Keratinocyte (primary cell): Measurements from ENCODE around the gene TM9SF3. TPM values are rescaled to one million over a fixed set of nuclear protein-coding genes. Genes with fewer than 3 reads are reported as not detected.

Experiments used
- DNase-seq: peaks from one replicate; pipeline ENCODE4 v3.0.0-alpha.2; 2011; ENCODE audit warnings: low read depth, missing footprints, low spot score
- FAIRE-seq: peaks from 2 replicates; lab custom pipeline; 2011; peaks lifted over from hg19 to GRCh38; lab: Jason Lieb, UNC
- H2AFZ ChIP-seq: 2 replicates; pipeline ENCODE4 v1.6.0; 2012; ENCODE audit warnings: low read length, control low read depth, inconsistent platforms; ENCODE audit not compliant: control insufficient read depth
- H3K27ac ChIP-seq: 2 replicates; pipeline ENCODE4 v1.5.1; 2011; ENCODE audit warnings: low read length; ENCODE audit not compliant: control insufficient read depth, insufficient read depth
- H3K27me3 ChIP-seq: 3 replicates; pipeline ENCODE4 v1.6.0; 2011; ENCODE audit warnings: low read length; ENCODE audit not compliant: control insufficient read depth, insufficient read depth; ENCODE audit errors: extremely low read depth
- H3K36me3 ChIP-seq, 2 experiments: 2 replicates in 1 of 2; 3 replicates in 1 of 2; pipeline ENCODE4 v1.5.1; 2011; ENCODE audit warnings: low read length in 2 of 2, mild to moderate bottlenecking in 1 of 2; ENCODE audit not compliant: control insufficient read depth in 2 of 2, insufficient read depth in 2 of 2; ENCODE audit errors: extremely low read depth in 1 of 2
- H3K4me1 ChIP-seq: 3 replicates; pipeline ENCODE4 v1.5.1; 2011; ENCODE audit warnings: low read length; ENCODE audit not compliant: control insufficient read depth, insufficient read depth; ENCODE audit errors: extremely low read depth
- H3K4me2 ChIP-seq: 3 replicates; pipeline ENCODE4 v1.6.0; 2011; ENCODE audit warnings: low read depth, low read length; ENCODE audit not compliant: control insufficient read depth, insufficient read depth; ENCODE audit errors: extremely low read depth
- H3K4me3 ChIP-seq, 3 experiments: fragments of 200-600 bp in 1 of 3; sonication (generic) in 1 of 3; 2 replicates in 2 of 3; 3 replicates in 1 of 3; pipeline ENCODE4 v1.5.1; 2011 to 2016; ENCODE audit warnings: low read length in 3 of 3, mild to moderate bottlenecking in 3 of 3, control low read depth in 2 of 3, inconsistent platforms in 1 of 3, low read depth in 1 of 3, mixed read lengths in 1 of 3, mixed run types in 1 of 3, moderate library complexity in 1 of 3; ENCODE audit not compliant: control insufficient read depth in 2 of 3, insufficient read depth in 2 of 3; ENCODE audit errors: extremely low read depth in 1 of 3
- H3K79me2 ChIP-seq: 2 replicates; pipeline ENCODE4 v1.6.0; 2012; ENCODE audit warnings: low read length; ENCODE audit not compliant: control insufficient read depth, insufficient read depth
- H3K9ac ChIP-seq: 3 replicates; pipeline ENCODE4 v1.6.0; 2011; ENCODE audit warnings: low read length; ENCODE audit not compliant: control insufficient read depth, insufficient read depth; ENCODE audit errors: extremely low read depth
- H3K9me1 ChIP-seq: 3 replicates; pipeline ENCODE4 v1.6.0; 2011; ENCODE audit warnings: low read length; ENCODE audit not compliant: control insufficient read depth, insufficient read depth; ENCODE audit errors: extremely low read depth
- H3K9me3 ChIP-seq: 2 replicates; pipeline ENCODE4 v1.5.1; 2012; ENCODE audit warnings: low read depth, low read length; ENCODE audit not compliant: control insufficient read depth
- H4K20me1 ChIP-seq: 3 replicates; pipeline ENCODE4 v1.6.0; 2011; ENCODE audit warnings: low read length; ENCODE audit not compliant: control insufficient read depth, insufficient read depth; ENCODE audit errors: extremely low read depth
- EZH2 ChIP-seq: IDR thresholded peaks from one replicate; pipeline ENCODE4 v1.6.1; 2012; ENCODE audit warnings: inconsistent platforms, mild to moderate bottlenecking, low read length, moderate library complexity
- dilution Hi-C: fragments of 300-500 bp; cut with MboI; formaldehyde crosslinking; loops from one replicate; pipeline ENCODE4 v1.7.0; 2020; ENCODE audit warnings: low sequenced_read_pairs; ENCODE audit not compliant: extremely low pct_ligation_motif_present
- polyA plus RNA-seq, 5 experiments: library from polyadenylated mRNA; depleted of rRNA in 3 of 5; stranded (reverse) in 3 of 5; stranded (forward) in 1 of 5; unstranded in 1 of 5; fragments of >200 nt; gene quantifications; 1 replicate in 1 of 5; 2 replicates in 3 of 5; 3 replicates in 1 of 5; pipeline versions ENCODE4 v1.2.1 to v1.2.3, GENCODE V29; 2011 to 2012; ENCODE audit warnings: missing spikeins in 2 of 5, low read depth in 1 of 5, low replicate concordance in 1 of 5
- TF ChIP-seq, protein P1 (sequence below), 3 experiments: IDR thresholded peaks in 1 of 3; conservative IDR thresholded peaks in 1 of 3; optimal IDR thresholded peaks in 1 of 3; 2 replicates in 2 of 3; 3 replicates in 1 of 3; pipeline versions ENCODE3 to v1.5.1; 2011; ENCODE audit warnings: low read length in 3 of 3, mild to moderate bottlenecking in 3 of 3, moderate library complexity in 2 of 3, control low read depth in 1 of 3, inconsistent platforms in 1 of 3; ENCODE audit not compliant: insufficient read depth in 2 of 3; ENCODE audit errors: extremely low read depth in 1 of 3

Gene TM9SF3
- polyA plus RNA-seq, 1 donor (not counting 4 experiments of a cell fraction or from before 2014, with no cell fraction given) = 90.0 TPM

DNA sequence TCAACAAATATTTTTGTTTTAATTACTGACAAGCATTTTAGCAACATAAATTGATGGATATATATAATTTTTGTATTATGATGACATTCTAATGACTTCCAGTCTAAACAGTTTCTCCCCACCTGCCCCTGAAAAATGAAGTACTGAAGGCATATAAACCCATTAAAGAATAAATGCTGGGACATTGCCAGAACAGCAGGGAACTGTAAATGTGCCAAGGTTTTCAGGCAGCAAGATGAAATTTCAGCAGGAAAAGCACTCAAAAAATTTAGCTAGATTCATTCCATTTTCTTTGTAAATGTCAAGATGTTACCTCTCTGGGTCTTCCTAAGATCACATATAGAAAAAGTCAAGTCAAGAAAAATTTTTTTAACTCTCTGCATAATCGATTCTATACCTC is 62.1 kb downstream of the TM9SF3 start:
- no peak for FAIRE-seq
- H3K36me3 ChIP-seq = peaks cover 16 to 18% of the 10 kb centered on the region in 2 experiments
- H3K4me1 ChIP-seq = no peaks in the 10 kb centered on the region
- no peaks in the 10 kb centered on the region for H4K20me1 ChIP-seq
- no peaks in the 10 kb centered on the region for H3K79me2 ChIP-seq
- H3K27ac ChIP-seq = no peak overlapping the region
- no peak overlapping the region for H2AFZ ChIP-seq
- dilution Hi-C loops = no loop called here
- no peak for TF ChIP-seq EZH2
- TF ChIP-seq, protein P1, sequence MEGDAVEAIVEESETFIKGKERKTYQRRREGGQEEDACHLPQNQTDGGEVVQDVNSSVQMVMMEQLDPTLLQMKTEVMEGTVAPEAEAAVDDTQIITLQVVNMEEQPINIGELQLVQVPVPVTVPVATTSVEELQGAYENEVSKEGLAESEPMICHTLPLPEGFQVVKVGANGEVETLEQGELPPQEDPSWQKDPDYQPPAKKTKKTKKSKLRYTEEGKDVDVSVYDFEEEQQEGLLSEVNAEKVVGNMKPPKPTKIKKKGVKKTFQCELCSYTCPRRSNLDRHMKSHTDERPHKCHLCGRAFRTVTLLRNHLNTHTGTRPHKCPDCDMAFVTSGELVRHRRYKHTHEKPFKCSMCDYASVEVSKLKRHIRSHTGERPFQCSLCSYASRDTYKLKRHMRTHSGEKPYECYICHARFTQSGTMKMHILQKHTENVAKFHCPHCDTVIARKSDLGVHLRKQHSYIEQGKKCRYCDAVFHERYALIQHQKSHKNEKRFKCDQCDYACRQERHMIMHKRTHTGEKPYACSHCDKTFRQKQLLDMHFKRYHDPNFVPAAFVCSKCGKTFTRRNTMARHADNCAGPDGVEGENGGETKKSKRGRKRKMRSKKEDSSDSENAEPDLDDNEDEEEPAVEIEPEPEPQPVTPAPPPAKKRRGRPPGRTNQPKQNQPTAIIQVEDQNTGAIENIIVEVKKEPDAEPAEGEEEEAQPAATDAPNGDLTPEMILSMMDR (optimal IDR thresholded peaks at IDR 0.05 in 1 of 3, IDR thresholded peaks at IDR 0.05 in 1 of 3, conservative IDR thresholded peaks at IDR 0.05 in 1 of 3; ENCODE audit: extremely low read depth in 1 of 3, insufficient read depth in 2 of 3, low read length in 3 of 3) = no peak
- no peak overlapping the region for H3K4me3 ChIP-seq
- H3K9ac ChIP-seq = no peak overlapping the region
- H3K27me3 ChIP-seq = no peaks in the 10 kb centered on the region
- no peak overlapping the region for H3K4me2 ChIP-seq
- H3K9me1 ChIP-seq = no peaks in the 10 kb centered on the region
- DNase-seq = no peak
- no peaks in the 10 kb centered on the region for H3K9me3 ChIP-seq

DNA sequence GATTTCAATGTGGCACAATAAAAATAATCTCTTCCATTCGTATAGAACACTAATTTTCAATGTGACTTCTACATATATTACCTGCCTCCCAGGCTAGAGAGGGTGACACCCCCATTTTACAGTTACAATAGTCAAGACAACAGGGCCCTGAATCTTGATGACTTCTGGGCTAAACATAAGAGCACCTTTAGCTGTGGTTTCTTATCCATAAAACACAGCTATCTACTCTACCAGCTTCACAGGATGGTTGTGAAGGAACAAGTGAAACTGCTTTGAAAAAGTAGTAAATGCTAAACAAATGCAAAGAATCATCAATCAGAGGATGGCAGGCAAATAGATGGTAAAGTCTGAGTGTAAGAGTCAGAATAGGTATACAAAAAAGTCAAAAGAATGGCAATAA is 69.5 kb downstream of the TM9SF3 start:
- Histone ChIP-seq H3K9ac (no peak overlapping the region), H3K36me3 (peaks cover 0 to 2% of the 10 kb centered on the region in 2 experiments), H3K27me3 (peaks cover 13% of the 10 kb centered on the region), H3K79me2 (no peaks in the 10 kb centered on the region), H3K27ac (no peak overlapping the region), H4K20me1 (no peaks in the 10 kb centered on the region), H2AFZ (no peak overlapping the region), H3K4me2 (no peak overlapping the region), H3K4me3 (no peak overlapping the region), H3K9me1 (no peaks in the 10 kb centered on the region), H3K4me1 (peaks cover 13% of the 10 kb centered on the region), H3K9me3 (no peaks in the 10 kb centered on the region)
- dilution Hi-C loops = no loop called here
- DNase-seq = no peak
- no peak for TF ChIP-seq EZH2
- TF ChIP-seq, protein P1 (optimal IDR thresholded peaks at IDR 0.05 in 1 of 3, IDR thresholded peaks at IDR 0.05 in 1 of 3, conservative IDR thresholded peaks at IDR 0.05 in 1 of 3; ENCODE audit: extremely low read depth in 1 of 3, insufficient read depth in 2 of 3, low read length in 3 of 3) = no peak
- no peak for FAIRE-seq
